Liver (tissue), 9 donors: Measurements from ENCODE around the gene SLC38A1. TPM values are rescaled to one million over a fixed set of nuclear protein-coding genes. Genes with fewer than 3 reads are reported as not detected.

Experiments used
- DNase-seq: peaks from one replicate; pipeline ENCODE4 v3.0.0-alpha.2; 2017; ENCODE audit warnings: low spot score
- H3K27ac ChIP-seq, 2 donors: one replicate each; pipeline ENCODE4 v1.7.0; 2013; ENCODE audit warnings: inconsistent platforms in 2 of 2, low read length in 2 of 2, control low read depth in 1 of 2, low read depth in 1 of 2, mild to moderate bottlenecking in 1 of 2
- H3K27me3 ChIP-seq, 4 donors: one replicate each; pipeline versions ENCODE4 v1.6.1 to v1.7.0; 2013; ENCODE audit warnings: low read length in 3 of 4, inconsistent platforms in 1 of 4, mild to moderate bottlenecking in 1 of 4, moderate library complexity in 1 of 4; ENCODE audit not compliant: control insufficient read depth in 4 of 4, insufficient read depth in 4 of 4
- H3K36me3 ChIP-seq, 4 donors: one replicate each; pipeline versions ENCODE4 v1.6.1 to v1.7.0; 2013; ENCODE audit warnings: low read length in 3 of 4, mild to moderate bottlenecking in 3 of 4, low read depth in 1 of 4, moderate library complexity in 1 of 4; ENCODE audit not compliant: control insufficient read depth in 4 of 4, insufficient read depth in 3 of 4
- H3K4me1 ChIP-seq, 4 donors: one replicate each; pipeline versions ENCODE4 v1.6.1 to v1.7.0; 2013; ENCODE audit warnings: low read length in 3 of 4, mild to moderate bottlenecking in 3 of 4, moderate library complexity in 1 of 4; ENCODE audit not compliant: control insufficient read depth in 4 of 4, insufficient read depth in 4 of 4
- H3K4me3 ChIP-seq, 3 donors: one replicate each; pipeline versions ENCODE4 v1.6.1 to v1.7.0; 2013; ENCODE audit warnings: low read length in 3 of 3, control low read depth in 1 of 3, low read depth in 1 of 3, mild to moderate bottlenecking in 1 of 3
- H3K9ac ChIP-seq, 2 donors: one replicate each; pipeline ENCODE4 v1.7.0; 2013; ENCODE audit warnings: low read length in 2 of 2, mild to moderate bottlenecking in 2 of 2, moderate library complexity in 2 of 2, control low read depth in 1 of 2, low read depth in 1 of 2
- H3K9me3 ChIP-seq, 4 donors: one replicate each; pipeline versions ENCODE4 v1.6.1 to v1.7.0; 2013; ENCODE audit warnings: low read length in 3 of 4; ENCODE audit not compliant: control insufficient read depth in 4 of 4
- EGR1 ChIP-seq, 2 donors: IDR thresholded peaks; 2 replicates each; pipeline ENCODE4 v1.6.1; 2016 to 2018; ENCODE audit warnings: antibody characterized with exemption in 2 of 2, low read depth in 2 of 2
- FOXA1 ChIP-seq: IDR thresholded peaks from 2 replicates; pipeline ENCODE4 v1.6.1; 2016; ENCODE audit warnings: antibody characterized with exemption
- HNF4G ChIP-seq: IDR thresholded peaks from 2 replicates; pipeline ENCODE4 v1.6.1; 2016; ENCODE audit warnings: antibody characterized with exemption
- JUND ChIP-seq, 2 donors: IDR thresholded peaks; 2 replicates each; pipeline ENCODE4 v1.6.1; 2016; ENCODE audit warnings: antibody characterized with exemption in 2 of 2
- RAD21 ChIP-seq, 2 donors: IDR thresholded peaks; 2 replicates each; pipeline ENCODE4 v1.6.1; 2016; ENCODE audit warnings: antibody characterized with exemption in 2 of 2, mild to moderate bottlenecking in 2 of 2
- SP1 ChIP-seq: IDR thresholded peaks from 2 replicates; pipeline ENCODE4 v1.6.1; 2018; ENCODE audit warnings: antibody characterized with exemption, mild to moderate bottlenecking
- TAF1 ChIP-seq: conservative IDR thresholded peaks from 2 replicates; pipeline ENCODE4 v1.6.1; 2016; ENCODE audit warnings: antibody characterized with exemption, mild to moderate bottlenecking
- YY1 ChIP-seq: IDR thresholded peaks from 2 replicates; pipeline ENCODE4 v1.6.1; 2016; ENCODE audit warnings: antibody characterized with exemption, mild to moderate bottlenecking
- WGBS: extraction: QIAGEN DNeasy Blood & Tissue Kit; methylation state at CpG from one replicate; pipeline ENCODE4 v1.1.7; 2013; 5-methylcytosine and 5-hydroxymethylcytosine counted together
- polyA plus RNA-seq, 2 donors: library from polyadenylated mRNA; stranded (reverse) in 1 of 2; unstranded in 1 of 2; fragments of 200-250 nt in 1 of 2; fragments of >200 nt in 1 of 2; fragmentation: Nextera tagmentation in 1 of 2; extraction: Ambion mirVana in 1 of 2; gene quantifications; one replicate each; pipeline versions ENCODE4 v1.2.1 to v1.2.3, GENCODE V29; 2013 to 2015
- total RNA-seq, 2 donors: library from RNA; depleted of rRNA; stranded (reverse); fragments of >200 nt; gene quantifications; one replicate each; pipeline ENCODE4 v1.2.3, GENCODE V29; 2014
- TF ChIP-seq, protein P1 (sequence below): IDR thresholded peaks from 2 replicates; pipeline ENCODE4 v1.6.1; 2016; ENCODE audit warnings: antibody characterized with exemption
- TF ChIP-seq, protein P2 (sequence below): fragments of 150-350 bp; IDR thresholded peaks from 2 replicates; pipeline ENCODE4 v1.5.1; 2017; ENCODE audit warnings: improper control_type of control experiment, low read depth, low read length; ENCODE audit not compliant: missing input control
- TF ChIP-seq, protein P3 (sequence below): IDR thresholded peaks from 2 replicates; pipeline ENCODE4 v1.6.1; 2016; ENCODE audit warnings: antibody characterized with exemption
- TF ChIP-seq, protein P4 (sequence below): IDR thresholded peaks from 2 replicates; pipeline ENCODE4 v1.6.1; 2016; ENCODE audit warnings: antibody characterized with exemption
- TF ChIP-seq, protein P5 (sequence below): IDR thresholded peaks from 2 replicates; pipeline ENCODE4 v1.6.1; 2016; ENCODE audit warnings: antibody characterized with exemption, mild to moderate bottlenecking
- donor health status: healthy.
- donor health status: healthy.
- donor health status: healthy.
- donor health status: healthy.
- donor health status: healthy.

The SLC38A1 gene
- total and polyA plus RNA-seq, 4 donors, result 6.2 to 14.9 (median 9.6) TPM

DNA sequence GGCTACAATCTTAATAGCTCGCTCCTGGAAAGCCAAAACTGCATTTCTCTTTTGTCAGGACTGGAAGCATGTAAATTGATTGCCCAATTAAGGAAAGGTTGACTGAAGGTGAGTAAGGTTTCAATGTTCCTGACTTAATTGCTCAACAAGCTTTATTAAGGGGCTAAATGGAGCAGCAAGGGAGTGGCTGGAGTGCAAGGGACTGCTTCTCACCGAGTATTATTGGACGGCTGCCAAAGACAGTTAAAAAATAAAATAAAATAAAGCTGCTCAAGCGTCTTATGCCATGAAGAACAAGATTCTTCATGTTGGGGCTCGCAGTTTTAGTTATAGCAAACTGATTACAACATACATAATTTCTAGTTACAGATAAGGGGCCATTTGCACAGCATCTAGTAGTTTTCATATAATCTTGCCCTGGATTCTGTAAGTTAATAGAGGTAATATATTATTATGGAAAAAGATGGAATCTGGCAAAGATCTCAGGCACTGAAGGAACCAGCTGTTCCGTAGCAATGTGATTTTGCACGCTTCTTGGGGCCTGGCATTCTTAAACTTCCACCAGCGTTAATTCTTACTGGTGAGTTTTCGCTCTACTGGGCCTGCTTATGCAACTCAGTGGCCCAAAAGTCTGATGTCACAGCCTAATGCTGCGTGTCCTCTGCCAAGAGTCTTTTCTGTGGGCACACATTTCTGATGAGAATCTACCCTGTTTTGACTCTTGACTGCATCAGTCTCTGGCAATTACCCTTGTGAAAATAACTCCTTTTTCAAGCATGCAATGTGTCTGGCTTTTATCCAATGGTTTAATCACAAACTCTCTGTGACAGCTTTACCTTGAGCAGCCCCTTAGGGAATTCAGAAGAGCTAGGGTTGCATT, 108.5 kb downstream of the SLC38A1 start:
- Histone ChIP-seq H3K27ac (no peak overlapping the region), H3K4me3 (no peak overlapping the region), H3K9me3 (no peaks in the 10 kb centered on the region), H3K9ac (no peak overlapping the region), H3K36me3 (no peaks in the 10 kb centered on the region), H3K27me3 (no peaks in the 10 kb centered on the region), H3K4me1 (no peaks in the 10 kb centered on the region)
- TF ChIP-seq, protein P1, sequence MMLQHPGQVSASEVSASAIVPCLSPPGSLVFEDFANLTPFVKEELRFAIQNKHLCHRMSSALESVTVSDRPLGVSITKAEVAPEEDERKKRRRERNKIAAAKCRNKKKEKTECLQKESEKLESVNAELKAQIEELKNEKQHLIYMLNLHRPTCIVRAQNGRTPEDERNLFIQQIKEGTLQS, result no peak
- no peak for TF ChIP-seq SP1
- TF ChIP-seq HNF4G, result no peak
- no peak for TF ChIP-seq YY1
- TF ChIP-seq, protein P2, sequence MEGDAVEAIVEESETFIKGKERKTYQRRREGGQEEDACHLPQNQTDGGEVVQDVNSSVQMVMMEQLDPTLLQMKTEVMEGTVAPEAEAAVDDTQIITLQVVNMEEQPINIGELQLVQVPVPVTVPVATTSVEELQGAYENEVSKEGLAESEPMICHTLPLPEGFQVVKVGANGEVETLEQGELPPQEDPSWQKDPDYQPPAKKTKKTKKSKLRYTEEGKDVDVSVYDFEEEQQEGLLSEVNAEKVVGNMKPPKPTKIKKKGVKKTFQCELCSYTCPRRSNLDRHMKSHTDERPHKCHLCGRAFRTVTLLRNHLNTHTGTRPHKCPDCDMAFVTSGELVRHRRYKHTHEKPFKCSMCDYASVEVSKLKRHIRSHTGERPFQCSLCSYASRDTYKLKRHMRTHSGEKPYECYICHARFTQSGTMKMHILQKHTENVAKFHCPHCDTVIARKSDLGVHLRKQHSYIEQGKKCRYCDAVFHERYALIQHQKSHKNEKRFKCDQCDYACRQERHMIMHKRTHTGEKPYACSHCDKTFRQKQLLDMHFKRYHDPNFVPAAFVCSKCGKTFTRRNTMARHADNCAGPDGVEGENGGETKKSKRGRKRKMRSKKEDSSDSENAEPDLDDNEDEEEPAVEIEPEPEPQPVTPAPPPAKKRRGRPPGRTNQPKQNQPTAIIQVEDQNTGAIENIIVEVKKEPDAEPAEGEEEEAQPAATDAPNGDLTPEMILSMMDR, result no peak
- WGBS, result 88% methylated on average over 10 of the region's 10 CpGs
- no peak for DNase-seq

DNA sequence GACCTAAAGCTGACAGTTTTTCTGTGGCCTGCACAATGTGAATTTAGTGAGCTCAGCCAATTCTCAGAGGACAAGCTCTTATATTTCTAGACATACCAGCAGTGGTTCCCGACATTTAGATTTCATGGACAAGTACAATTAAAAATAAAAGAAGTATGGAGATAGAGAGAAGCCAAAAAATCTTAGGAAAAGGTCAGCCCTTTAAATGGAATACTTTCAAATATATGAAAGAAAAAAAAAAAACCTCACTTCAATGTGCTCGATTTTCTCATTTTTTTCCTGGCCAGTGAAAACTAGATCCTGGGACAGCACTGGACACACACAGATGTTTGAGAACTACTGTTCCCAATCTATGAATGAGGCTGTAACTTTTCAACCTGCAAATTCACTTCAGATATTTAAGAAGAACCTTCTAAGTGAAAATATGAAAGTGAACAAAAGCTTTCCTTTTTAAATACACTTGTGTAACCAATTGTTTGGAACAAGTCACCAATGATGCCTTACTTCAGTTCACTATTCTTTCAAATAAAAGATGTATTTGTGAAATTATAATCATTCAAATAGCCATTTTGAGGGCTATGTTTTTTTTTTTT, 109.4 kb downstream of the SLC38A1 start:
- no peaks in the 10 kb centered on the region for H3K27me3 ChIP-seq
- no peak overlapping the region for H3K9ac ChIP-seq
- no peak overlapping the region for H3K4me3 ChIP-seq
- H3K36me3 ChIP-seq, result no peaks in the 10 kb centered on the region
- no peaks in the 10 kb centered on the region for H3K4me1 ChIP-seq
- H3K9me3 ChIP-seq, result no peaks in the 10 kb centered on the region
- no peak overlapping the region for H3K27ac ChIP-seq
- TF ChIP-seq, protein P3, sequence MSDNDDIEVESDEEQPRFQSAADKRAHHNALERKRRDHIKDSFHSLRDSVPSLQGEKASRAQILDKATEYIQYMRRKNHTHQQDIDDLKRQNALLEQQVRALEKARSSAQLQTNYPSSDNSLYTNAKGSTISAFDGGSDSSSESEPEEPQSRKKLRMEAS, result no peak
- TF ChIP-seq FOXA1 (no peak), TAF1 (no peak), EGR1 (IDR thresholded peaks at IDR 0.05; ENCODE audit: low read depth in 2 of 2) (no peak), HNF4G (no peak), JUND (IDR thresholded peaks at IDR 0.05) (no peak), YY1 (no peak), RAD21 (IDR thresholded peaks at IDR 0.05) (no peak)
- TF ChIP-seq, protein P1, result no peak
- TF ChIP-seq, protein P4, sequence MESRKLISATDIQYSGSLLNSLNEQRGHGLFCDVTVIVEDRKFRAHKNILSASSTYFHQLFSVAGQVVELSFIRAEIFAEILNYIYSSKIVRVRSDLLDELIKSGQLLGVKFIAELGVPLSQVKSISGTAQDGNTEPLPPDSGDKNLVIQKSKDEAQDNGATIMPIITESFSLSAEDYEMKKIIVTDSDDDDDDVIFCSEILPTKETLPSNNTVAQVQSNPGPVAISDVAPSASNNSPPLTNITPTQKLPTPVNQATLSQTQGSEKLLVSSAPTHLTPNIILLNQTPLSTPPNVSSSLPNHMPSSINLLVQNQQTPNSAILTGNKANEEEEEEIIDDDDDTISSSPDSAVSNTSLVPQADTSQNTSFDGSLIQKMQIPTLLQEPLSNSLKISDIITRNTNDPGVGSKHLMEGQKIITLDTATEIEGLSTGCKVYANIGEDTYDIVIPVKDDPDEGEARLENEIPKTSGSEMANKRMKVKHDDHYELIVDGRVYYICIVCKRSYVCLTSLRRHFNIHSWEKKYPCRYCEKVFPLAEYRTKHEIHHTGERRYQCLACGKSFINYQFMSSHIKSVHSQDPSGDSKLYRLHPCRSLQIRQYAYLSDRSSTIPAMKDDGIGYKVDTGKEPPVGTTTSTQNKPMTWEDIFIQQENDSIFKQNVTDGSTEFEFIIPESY, result no peak
- TF ChIP-seq, protein P5, sequence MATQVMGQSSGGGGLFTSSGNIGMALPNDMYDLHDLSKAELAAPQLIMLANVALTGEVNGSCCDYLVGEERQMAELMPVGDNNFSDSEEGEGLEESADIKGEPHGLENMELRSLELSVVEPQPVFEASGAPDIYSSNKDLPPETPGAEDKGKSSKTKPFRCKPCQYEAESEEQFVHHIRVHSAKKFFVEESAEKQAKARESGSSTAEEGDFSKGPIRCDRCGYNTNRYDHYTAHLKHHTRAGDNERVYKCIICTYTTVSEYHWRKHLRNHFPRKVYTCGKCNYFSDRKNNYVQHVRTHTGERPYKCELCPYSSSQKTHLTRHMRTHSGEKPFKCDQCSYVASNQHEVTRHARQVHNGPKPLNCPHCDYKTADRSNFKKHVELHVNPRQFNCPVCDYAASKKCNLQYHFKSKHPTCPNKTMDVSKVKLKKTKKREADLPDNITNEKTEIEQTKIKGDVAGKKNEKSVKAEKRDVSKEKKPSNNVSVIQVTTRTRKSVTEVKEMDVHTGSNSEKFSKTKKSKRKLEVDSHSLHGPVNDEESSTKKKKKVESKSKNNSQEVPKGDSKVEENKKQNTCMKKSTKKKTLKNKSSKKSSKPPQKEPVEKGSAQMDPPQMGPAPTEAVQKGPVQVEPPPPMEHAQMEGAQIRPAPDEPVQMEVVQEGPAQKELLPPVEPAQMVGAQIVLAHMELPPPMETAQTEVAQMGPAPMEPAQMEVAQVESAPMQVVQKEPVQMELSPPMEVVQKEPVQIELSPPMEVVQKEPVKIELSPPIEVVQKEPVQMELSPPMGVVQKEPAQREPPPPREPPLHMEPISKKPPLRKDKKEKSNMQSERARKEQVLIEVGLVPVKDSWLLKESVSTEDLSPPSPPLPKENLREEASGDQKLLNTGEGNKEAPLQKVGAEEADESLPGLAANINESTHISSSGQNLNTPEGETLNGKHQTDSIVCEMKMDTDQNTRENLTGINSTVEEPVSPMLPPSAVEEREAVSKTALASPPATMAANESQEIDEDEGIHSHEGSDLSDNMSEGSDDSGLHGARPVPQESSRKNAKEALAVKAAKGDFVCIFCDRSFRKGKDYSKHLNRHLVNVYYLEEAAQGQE, result no peak
- DNase-seq, result no peak
- 87% methylated on average over 2 of the region's 2 CpGs for WGBS
